Neutrophil (primary cell): ENCODE data around the gene BMF.
"Not testable (repeated sequence)": the region's sequence is repeated elsewhere in the genome, so short reads cannot be mapped to it uniquely, and the experiment has no call there.

Experiments used
- H3K27ac ChIP-seq: fragments of 200-600 bp; sonication (generic); 2 replicates; pipeline ENCODE4 v1.5.1; 2016; ENCODE audit warnings: mild to moderate bottlenecking, moderate library complexity
- H3K27me3 ChIP-seq: fragments of 200-600 bp; sonication (generic); 2 replicates; pipeline ENCODE4 v1.6.0; 2016; ENCODE audit warnings: mild to moderate bottlenecking
- H3K36me3 ChIP-seq: fragments of 200-600 bp; sonication (generic); 2 replicates; pipeline ENCODE4 v1.5.1; 2017
- H3K4me1 ChIP-seq, 2 experiments: fragments of 200-600 bp in 1 of 2; sonication (generic) in 1 of 2; 1 replicate in 1 of 2; 2 replicates in 1 of 2; pipeline versions ENCODE4 v1.5.1 to v1.6.1; 2013 to 2016; ENCODE audit warnings: low read depth in 1 of 2, low read length in 1 of 2, mild to moderate bottlenecking in 1 of 2, moderate library complexity in 1 of 2; ENCODE audit not compliant: control insufficient read depth in 1 of 2, insufficient read depth in 1 of 2
- H3K4me3 ChIP-seq, 2 experiments: fragments of 200-600 bp in 1 of 2; sonication (generic) in 1 of 2; 1 replicate in 1 of 2; 2 replicates in 1 of 2; pipeline ENCODE4 v1.5.1; 2013 to 2016; ENCODE audit warnings: low read depth in 1 of 2, low read length in 1 of 2, mild to moderate bottlenecking in 1 of 2, moderate library complexity in 1 of 2
- H3K9me3 ChIP-seq: fragments of 200-600 bp; sonication (generic); 2 replicates; pipeline ENCODE4 v1.5.1; 2016
- TF ChIP-seq, protein P1 (sequence below): fragments of 200-600 bp; sonication (generic); IDR thresholded peaks from 2 replicates; pipeline ENCODE4 v1.5.1; 2016; ENCODE audit warnings: antibody characterized with exemption

The BMF gene

DNA sequence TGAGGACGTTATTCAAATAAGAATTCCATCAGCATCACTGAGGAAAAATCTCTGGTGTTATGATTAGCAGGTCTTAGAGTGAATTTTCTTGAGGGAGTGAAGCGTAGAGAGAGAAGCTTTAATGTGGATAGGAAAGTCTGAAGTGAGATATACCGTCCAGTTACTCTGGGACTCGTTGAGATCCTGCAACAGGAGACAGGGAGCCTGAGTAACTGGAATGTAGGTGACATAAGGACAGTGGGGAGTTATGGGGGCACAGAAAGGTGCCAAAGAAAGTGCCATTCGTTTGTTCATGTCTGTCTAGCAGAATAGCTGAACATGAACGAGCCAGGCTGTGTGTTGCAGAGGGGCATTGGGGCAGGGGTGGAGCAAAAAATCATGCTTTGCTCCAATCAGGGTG is 42.8 kb upstream of the BMF start:
- Histone ChIP-seq H3K4me3 (no peak overlapping the region), H3K36me3 (no peaks in the 10 kb centered on the region), H3K9me3 (no peaks in the 10 kb centered on the region), H3K27me3 (no peaks in the 10 kb centered on the region), H3K27ac (no peak overlapping the region), H3K4me1 (peaks cover 13 to 15% of the 10 kb centered on the region in 2 experiments)
- TF ChIP-seq, protein P1, sequence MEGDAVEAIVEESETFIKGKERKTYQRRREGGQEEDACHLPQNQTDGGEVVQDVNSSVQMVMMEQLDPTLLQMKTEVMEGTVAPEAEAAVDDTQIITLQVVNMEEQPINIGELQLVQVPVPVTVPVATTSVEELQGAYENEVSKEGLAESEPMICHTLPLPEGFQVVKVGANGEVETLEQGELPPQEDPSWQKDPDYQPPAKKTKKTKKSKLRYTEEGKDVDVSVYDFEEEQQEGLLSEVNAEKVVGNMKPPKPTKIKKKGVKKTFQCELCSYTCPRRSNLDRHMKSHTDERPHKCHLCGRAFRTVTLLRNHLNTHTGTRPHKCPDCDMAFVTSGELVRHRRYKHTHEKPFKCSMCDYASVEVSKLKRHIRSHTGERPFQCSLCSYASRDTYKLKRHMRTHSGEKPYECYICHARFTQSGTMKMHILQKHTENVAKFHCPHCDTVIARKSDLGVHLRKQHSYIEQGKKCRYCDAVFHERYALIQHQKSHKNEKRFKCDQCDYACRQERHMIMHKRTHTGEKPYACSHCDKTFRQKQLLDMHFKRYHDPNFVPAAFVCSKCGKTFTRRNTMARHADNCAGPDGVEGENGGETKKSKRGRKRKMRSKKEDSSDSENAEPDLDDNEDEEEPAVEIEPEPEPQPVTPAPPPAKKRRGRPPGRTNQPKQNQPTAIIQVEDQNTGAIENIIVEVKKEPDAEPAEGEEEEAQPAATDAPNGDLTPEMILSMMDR, result no peak

DNA sequence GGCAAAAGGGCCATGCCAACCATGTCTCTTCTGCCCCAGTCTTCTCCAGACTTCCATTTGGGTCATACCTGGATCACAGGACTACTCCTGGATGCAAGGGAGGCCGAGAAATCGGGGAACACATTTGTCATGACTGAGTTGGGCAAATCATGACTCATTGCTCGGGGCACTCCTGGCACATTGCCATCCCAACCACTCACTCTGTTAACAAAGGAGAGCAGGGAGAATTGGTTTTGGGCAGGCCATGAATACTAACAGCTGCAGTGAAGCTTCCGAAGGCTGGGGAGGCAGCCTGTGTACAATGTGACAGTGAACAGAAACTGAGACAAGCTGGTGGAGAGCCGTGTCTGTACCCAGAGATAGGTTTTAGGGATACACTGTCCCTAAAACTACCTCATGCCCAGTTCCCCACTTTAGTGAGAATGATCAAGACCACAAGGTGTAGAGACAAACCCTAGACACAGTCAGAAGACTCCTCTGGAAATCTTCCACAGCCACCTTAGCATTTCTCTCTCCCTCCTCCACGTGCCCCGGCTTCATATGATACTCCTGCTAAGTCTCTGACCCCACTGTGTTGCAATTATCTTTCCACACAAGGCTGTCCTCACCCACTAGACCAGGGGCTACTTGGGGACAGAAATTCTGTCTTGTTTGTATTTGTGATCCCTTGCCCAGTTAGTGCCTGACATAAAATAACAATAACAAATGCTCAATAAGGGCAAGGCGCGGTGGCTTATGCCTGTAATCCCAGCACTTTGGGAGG is 41.7 kb upstream of the BMF start:
- H3K27me3 ChIP-seq, result no peaks in the 10 kb centered on the region
- no peaks in the 10 kb centered on the region for H3K36me3 ChIP-seq
- H3K4me3 ChIP-seq, result no peak overlapping the region
- H3K27ac ChIP-seq, result no peak overlapping the region
- H3K9me3 ChIP-seq, result no peaks in the 10 kb centered on the region
- peaks cover 13 to 15% of the 10 kb centered on the region in 2 experiments for H3K4me1 ChIP-seq
- TF ChIP-seq, protein P1, result no peak

DNA sequence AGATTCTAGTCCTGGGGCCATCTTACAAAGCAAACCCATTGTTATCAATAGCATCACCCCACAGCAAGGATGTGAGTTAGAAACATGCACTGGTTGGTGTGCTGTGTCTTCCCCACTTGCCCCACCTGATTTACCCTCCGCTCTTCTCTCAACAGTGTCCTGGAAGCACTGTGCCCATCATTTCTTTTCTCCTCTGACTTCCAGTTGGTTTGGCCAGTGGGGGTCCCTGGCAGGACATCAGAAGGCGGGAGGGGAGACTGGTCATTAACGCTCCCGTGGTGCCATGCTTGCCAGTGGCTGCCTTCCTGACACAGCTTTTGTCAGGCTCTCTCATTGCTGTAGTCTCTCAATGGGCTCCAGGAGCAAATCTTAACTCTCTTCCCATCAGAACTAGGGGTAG is 40.7 kb upstream of the BMF start:
- H3K9me3 ChIP-seq, result no peaks in the 10 kb centered on the region
- TF ChIP-seq, protein P1, result no peak
- peaks cover 9 to 13% of the 10 kb centered on the region in 2 experiments for H3K4me1 ChIP-seq
- H3K27ac ChIP-seq, result no peak overlapping the region
- no peak overlapping the region for H3K4me3 ChIP-seq
- H3K36me3 ChIP-seq, result no peaks in the 10 kb centered on the region
- H3K27me3 ChIP-seq, result no peaks in the 10 kb centered on the region

DNA sequence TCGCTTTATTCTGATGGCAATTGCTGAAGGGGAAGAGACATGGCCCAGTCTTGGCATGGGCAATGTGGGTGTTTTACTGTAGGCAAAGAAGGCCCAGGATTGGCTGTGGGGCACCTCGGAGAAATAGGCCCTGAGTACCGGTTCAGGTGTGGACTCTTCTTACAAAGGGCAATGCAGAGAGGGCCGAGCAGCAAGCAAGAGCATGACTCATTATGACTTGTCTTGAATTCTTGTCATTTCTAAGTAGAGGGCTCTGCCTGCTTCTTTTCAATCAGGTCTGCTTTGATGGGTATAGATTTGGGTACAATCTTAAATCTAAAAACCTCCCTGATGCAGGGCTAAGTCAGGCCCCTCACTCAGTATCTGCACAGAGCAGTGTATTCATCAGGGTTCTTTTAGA is 37.4 kb upstream of the BMF start:
- Histone ChIP-seq H3K4me3 (no peak overlapping the region), H3K27me3 (no peaks in the 10 kb centered on the region), H3K9me3 (no peaks in the 10 kb centered on the region), H3K27ac (no peak overlapping the region), H3K4me1 (peaks cover 8 to 9% of the 10 kb centered on the region in 2 experiments), H3K36me3 (no peaks in the 10 kb centered on the region)
- TF ChIP-seq, protein P1, result no peak

DNA sequence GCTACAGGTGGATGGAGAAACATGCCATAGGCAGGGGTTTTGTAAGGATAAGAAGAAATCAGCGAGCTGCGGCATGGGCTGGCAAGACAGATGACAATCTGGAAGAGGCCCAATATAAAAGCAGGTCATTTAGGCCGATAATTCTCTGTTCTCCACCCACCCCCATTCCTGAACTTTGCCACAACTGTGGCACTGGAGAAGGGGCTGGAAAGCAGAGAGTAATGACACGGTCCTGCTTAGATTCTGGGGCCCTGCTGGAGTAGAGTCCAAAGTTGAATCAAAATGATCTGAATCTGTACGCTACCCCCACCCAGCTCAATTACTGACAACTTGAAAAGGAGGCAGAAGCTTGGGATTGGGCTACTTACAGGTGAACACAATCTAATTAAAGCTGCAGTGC is 33.7 kb upstream of the BMF start:
- Histone ChIP-seq H3K27me3 (no peaks in the 10 kb centered on the region), H3K9me3 (no peaks in the 10 kb centered on the region), H3K4me1 (no peaks in the 10 kb centered on the region), H3K4me3 (no peak overlapping the region), H3K36me3 (no peaks in the 10 kb centered on the region), H3K27ac (no peak overlapping the region)
- TF ChIP-seq, protein P1, result no peak

DNA sequence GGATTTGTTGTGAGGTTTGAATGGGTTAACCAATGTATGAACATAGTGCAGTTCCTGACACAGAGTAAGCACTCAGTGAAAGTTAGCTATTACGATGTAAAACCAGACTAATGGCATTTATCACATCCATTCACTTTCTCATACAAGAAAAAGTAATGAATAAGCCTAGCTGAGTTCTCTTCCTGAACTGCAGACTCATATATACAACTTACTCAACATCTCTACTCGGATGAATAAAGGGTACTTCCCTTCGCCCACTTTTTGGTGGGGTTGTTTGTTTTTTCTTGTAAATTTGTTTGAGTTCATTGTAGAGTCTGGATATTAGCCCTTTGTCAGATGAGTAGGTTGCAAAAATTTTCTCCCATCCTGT is 29.5 kb upstream of the BMF start:
- H3K27ac ChIP-seq, H3K36me3 ChIP-seq, H3K4me3 ChIP-seq, H3K9me3 ChIP-seq, H3K27me3 ChIP-seq, H3K4me1 ChIP-seq: not testable (repeated sequence)
